Nephron progenitor cell (in vitro differentiated cells): ENCODE data around the gene KMT2B.

Experiments used
- DNase-seq: peaks from one replicate; pipeline ENCODE4 v3.0.0; 2021
- H3K27ac Mint-ChIP-seq: 2 replicates; pipeline ENCODE4 v1.8.0; 2021; ENCODE audit warnings: mild to moderate bottlenecking, moderate library complexity, mixed read lengths
- H3K27me3 Mint-ChIP-seq: 2 replicates; pipeline ENCODE4 v1.8.0; 2021; ENCODE audit warnings: mild to moderate bottlenecking, low read depth, mixed read lengths; ENCODE audit not compliant: poor library complexity
- H3K36me3 Mint-ChIP-seq: 2 replicates; pipeline ENCODE4 v1.8.0; 2021; ENCODE audit warnings: low read depth, mixed read lengths
- H3K4me1 Mint-ChIP-seq: 2 replicates; pipeline ENCODE4 v1.8.0; 2021; ENCODE audit warnings: mixed read lengths
- H3K4me3 Mint-ChIP-seq: 2 replicates; pipeline ENCODE4 v1.8.0; 2021; ENCODE audit warnings: mild to moderate bottlenecking, moderate library complexity, mixed read lengths
- H3K9me3 Mint-ChIP-seq: 2 replicates; pipeline ENCODE4 v1.8.0; 2021; ENCODE audit warnings: mild to moderate bottlenecking, moderate library complexity, mixed read lengths
- TF ChIP-seq, protein P1 (sequence below): fragments of 200-600 bp; sonication (generic); IDR thresholded peaks from 2 replicates; pipeline ENCODE4 v1.5.0; 2021; ENCODE audit warnings: antibody characterized with exemption

KMT2B gene

GRCh38 chr19:35731353-35731752 lies 13.6 kb downstream of the KMT2B start:
- peaks cover 3% of the 10 kb centered on the region for H3K27me3 Mint-ChIP-seq
- H3K4me3 Mint-ChIP-seq = no peak overlapping the region
- TF ChIP-seq, protein P1, sequence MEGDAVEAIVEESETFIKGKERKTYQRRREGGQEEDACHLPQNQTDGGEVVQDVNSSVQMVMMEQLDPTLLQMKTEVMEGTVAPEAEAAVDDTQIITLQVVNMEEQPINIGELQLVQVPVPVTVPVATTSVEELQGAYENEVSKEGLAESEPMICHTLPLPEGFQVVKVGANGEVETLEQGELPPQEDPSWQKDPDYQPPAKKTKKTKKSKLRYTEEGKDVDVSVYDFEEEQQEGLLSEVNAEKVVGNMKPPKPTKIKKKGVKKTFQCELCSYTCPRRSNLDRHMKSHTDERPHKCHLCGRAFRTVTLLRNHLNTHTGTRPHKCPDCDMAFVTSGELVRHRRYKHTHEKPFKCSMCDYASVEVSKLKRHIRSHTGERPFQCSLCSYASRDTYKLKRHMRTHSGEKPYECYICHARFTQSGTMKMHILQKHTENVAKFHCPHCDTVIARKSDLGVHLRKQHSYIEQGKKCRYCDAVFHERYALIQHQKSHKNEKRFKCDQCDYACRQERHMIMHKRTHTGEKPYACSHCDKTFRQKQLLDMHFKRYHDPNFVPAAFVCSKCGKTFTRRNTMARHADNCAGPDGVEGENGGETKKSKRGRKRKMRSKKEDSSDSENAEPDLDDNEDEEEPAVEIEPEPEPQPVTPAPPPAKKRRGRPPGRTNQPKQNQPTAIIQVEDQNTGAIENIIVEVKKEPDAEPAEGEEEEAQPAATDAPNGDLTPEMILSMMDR = no peak
- DNase-seq = no peak
- no peaks in the 10 kb centered on the region for H3K9me3 Mint-ChIP-seq
- peak overlapping the region; percentile 24 for H3K27ac Mint-ChIP-seq
- no peaks in the 10 kb centered on the region for H3K4me1 Mint-ChIP-seq
- H3K36me3 Mint-ChIP-seq = peaks cover 50% of the 10 kb centered on the region

DNA sequence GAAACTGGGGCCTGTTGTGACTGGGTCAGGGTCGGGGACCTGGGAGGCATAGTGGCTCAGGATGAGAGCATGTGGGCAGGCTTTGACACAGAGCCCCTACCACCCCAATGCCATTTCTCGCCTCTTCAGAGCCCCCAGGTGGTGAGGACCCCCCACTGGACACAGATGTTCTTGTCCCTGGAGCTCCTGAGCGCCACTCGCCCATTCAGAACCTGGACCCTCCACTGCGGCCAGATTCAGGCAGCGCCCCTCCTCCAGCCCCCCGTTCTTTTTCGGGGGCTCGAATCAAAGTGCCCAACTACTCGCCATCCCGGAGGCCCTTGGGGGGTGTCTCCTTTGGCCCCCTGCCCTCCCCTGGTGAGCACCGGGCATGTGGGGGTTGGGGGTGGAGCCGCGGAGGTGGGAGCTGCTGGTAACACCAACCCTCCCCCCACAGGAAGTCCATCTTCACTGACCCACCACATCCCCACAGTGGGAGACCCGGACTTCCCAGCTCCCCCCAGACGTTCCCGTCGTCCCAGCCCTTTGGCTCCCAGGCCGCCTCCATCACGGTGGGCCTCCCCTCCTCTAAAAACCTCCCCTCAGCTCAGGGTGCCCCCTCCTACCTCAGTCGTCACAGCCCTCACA lies 14.1 kb downstream of the KMT2B start:
- no peaks in the 10 kb centered on the region for H3K9me3 Mint-ChIP-seq
- H3K36me3 Mint-ChIP-seq = peaks cover 52% of the 10 kb centered on the region
- H3K4me1 Mint-ChIP-seq = no peaks in the 10 kb centered on the region
- peaks cover 3% of the 10 kb centered on the region for H3K27me3 Mint-ChIP-seq
- H3K4me3 Mint-ChIP-seq = no peak overlapping the region
- no peak for DNase-seq
- TF ChIP-seq, protein P1 = no peak
- no peak overlapping the region for H3K27ac Mint-ChIP-seq

GRCh38 chr19:35732540-35733179 lies 14.9 kb downstream of the KMT2B start:
- no peaks in the 10 kb centered on the region for H3K9me3 Mint-ChIP-seq
- TF ChIP-seq, protein P1 = no peak
- no peak overlapping the region for H3K27ac Mint-ChIP-seq
- no peak for DNase-seq
- H3K4me3 Mint-ChIP-seq = no peak overlapping the region
- no peaks in the 10 kb centered on the region for H3K4me1 Mint-ChIP-seq
- H3K27me3 Mint-ChIP-seq = peaks cover 3% of the 10 kb centered on the region
- peaks cover 56% of the 10 kb centered on the region for H3K36me3 Mint-ChIP-seq

GRCh38 chr19:35733180-35734125 lies 15.7 kb downstream of the KMT2B start:
- Mint-ChIP-seq H3K9me3 (no peaks in the 10 kb centered on the region), H3K4me1 (no peaks in the 10 kb centered on the region), H3K36me3 (peaks cover 52% of the 10 kb centered on the region), H3K4me3 (no peak overlapping the region), H3K27me3 (peaks cover 3% of the 10 kb centered on the region), H3K27ac (no peak overlapping the region)
- no peak for DNase-seq
- TF ChIP-seq, protein P1 = no peak

GRCh38 chr19:35734273-35734672 lies 16.5 kb downstream of the KMT2B start:
- Mint-ChIP-seq H3K27me3 (peaks cover 3% of the 10 kb centered on the region), H3K4me1 (peaks cover 1% of the 10 kb centered on the region), H3K4me3 (no peak overlapping the region), H3K9me3 (no peaks in the 10 kb centered on the region), H3K36me3 (peaks cover 51% of the 10 kb centered on the region), H3K27ac (peak overlapping the region; percentile 17)
- DNase-seq = no peak
- TF ChIP-seq, protein P1 = no peak
